GM12875 (cell line): Measurements from ENCODE around the gene BSCL2.
"Not testable (repeated sequence)": the region's sequence is repeated elsewhere in the genome, so short reads cannot be mapped to it uniquely, and the experiment has no call there.

ENCODE experiments used
- H3K4me3 ChIP-seq: one replicate; pipeline ENCODE4 v1.5.1; 2011; ENCODE audit warnings: low read depth, low read length, control low read depth
- TF ChIP-seq, protein P1 (sequence below): IDR thresholded peaks from 2 replicates; pipeline ENCODE4 v1.5.1; 2011; ENCODE audit warnings: low read depth, mild to moderate bottlenecking, control low read depth, inconsistent platforms, low read length, moderate library complexity, borderline replicate concordance; ENCODE audit not compliant: insufficient read depth

Gene BSCL2

DNA sequence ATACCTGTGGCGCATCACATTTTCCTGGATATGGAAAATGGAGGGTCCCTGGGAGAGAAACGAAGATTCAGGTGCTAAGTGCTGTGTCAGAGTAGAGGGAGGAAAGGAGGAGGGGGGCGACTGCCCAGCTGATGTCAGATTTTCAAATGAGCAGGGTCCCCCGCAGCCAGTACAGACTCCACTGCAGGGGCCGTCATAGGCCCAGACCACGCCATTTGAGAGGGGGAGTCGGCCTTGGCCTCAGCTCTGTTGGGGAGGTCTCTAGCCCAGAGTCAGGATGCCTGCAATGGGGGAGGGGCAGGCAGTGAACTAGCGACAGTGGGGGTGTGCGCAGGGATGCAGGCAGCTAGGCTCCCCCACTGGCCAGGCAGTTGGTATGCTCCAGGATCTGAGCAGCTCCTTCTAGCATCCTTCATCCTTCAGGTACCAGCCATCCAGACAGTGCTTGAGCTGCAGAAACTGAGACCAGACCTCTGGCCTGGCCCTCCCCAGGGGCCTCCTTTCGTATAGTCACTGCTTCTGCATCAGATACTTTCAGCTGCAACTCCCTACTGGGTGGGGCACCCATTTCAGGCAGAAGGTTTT, at the start of gene BSCL2, which contains the start of gene GNG3:
Gene BSCL2, minus strand, starts transcription at position 148 of the 585 bp plus-strand sequence. CDS start 229 bp downstream, outside the sequence.
Gene GNG3, plus strand, starts transcription at position 400 of the 585 bp plus-strand sequence. CDS start 620 bp downstream, outside the sequence.
- TF ChIP-seq, protein P1, sequence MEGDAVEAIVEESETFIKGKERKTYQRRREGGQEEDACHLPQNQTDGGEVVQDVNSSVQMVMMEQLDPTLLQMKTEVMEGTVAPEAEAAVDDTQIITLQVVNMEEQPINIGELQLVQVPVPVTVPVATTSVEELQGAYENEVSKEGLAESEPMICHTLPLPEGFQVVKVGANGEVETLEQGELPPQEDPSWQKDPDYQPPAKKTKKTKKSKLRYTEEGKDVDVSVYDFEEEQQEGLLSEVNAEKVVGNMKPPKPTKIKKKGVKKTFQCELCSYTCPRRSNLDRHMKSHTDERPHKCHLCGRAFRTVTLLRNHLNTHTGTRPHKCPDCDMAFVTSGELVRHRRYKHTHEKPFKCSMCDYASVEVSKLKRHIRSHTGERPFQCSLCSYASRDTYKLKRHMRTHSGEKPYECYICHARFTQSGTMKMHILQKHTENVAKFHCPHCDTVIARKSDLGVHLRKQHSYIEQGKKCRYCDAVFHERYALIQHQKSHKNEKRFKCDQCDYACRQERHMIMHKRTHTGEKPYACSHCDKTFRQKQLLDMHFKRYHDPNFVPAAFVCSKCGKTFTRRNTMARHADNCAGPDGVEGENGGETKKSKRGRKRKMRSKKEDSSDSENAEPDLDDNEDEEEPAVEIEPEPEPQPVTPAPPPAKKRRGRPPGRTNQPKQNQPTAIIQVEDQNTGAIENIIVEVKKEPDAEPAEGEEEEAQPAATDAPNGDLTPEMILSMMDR = no peak
- peak within 1 kb of the TSS; percentile 63 for H3K4me3 ChIP-seq

- H3K4me3 ChIP-seq = no peak overlapping the region
- TF ChIP-seq, protein P1 = no peak
These were observed 47.9 kb upstream of the BSCL2 start for GRCh38 chr11:62755086-62755615.

DNA sequence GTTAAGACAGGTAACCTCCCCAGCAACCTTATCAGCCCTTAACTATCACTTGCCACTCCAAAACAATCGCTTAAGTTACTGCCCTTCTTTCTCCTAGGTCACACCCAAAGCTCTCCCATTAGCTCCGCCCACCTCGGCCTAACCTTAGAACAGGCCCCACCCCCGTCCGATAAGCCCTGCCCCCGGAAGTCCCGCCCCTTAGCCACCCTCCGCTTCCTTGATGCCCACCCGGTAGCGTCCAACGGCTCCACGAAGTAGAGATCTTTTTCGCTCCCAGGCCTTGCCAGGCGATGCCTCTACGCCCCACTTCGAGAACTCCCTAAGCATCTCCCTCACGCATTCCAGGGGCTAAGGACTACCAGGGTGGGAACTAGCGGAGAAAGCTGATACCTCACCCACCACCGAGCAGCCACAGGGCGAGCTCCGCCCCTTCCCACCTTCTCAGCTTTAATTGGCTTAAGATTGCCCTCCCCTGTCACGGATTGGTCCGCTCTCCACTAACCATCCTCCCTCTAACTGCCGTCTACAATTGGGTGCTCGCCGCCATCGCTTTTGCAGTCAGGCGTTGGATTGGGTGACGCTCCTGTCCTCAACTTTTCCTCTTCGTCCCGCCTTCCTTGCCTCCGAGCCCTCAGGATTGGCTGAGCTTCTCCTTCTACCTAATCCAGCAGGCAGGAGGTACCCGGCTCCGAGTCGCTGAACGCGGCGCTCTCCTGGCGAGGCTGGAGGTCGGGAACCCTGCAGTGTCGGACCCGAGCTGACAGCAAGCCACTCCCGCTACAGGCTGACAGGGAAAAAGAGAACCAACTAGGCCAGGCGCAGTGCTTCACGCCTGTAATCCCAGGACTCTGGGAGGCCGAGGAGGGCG, 46.7 kb upstream of the BSCL2 start, which contains the start of gene ZBTB3:
Gene ZBTB3, minus strand, starts transcription at position 425 of the 868 bp plus-strand sequence. CDS start 496 bp downstream, outside the sequence.
- TF ChIP-seq, protein P1 = no peak
- H3K4me3 ChIP-seq = peak within 1 kb of the TSS; percentile 70

DNA sequence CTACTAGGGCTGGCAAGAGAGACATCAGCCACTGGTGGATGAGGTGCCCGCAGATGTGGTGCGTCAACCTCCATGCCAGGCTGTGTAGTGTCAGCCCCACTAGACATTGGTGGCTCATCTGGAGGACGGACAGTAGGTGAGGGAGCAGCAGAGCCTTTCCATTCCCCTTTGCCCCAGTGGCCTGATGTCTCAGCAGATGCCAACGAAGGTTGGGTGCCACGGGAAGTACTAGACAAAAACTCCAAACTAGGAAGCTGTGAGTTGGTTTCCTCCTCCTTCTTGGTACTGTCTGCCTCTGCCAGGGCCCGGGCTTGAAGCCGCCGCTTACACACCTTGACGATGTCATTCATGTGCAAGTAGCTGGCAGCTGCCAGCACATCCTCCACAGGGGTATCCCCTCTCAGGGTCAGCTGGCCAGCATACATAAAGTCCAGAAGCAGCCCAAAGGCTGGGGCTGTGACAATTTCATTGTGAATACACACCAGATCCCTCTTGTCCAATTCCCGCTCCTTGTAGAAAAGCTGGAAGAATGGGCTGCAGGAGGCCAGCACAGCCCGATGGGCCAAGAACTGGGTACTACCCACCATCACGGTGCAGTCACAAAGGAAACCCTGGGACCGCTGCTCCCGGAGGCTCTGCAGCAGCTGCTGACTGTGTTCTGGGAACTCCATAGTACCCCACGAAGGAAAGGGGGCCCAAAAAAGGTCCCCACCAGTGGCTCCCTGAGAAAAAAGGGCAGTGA, 45.9 kb upstream of the BSCL2 start:
- peak overlapping the region; percentile 70 for H3K4me3 ChIP-seq
- TF ChIP-seq, protein P1 = no peak

DNA sequence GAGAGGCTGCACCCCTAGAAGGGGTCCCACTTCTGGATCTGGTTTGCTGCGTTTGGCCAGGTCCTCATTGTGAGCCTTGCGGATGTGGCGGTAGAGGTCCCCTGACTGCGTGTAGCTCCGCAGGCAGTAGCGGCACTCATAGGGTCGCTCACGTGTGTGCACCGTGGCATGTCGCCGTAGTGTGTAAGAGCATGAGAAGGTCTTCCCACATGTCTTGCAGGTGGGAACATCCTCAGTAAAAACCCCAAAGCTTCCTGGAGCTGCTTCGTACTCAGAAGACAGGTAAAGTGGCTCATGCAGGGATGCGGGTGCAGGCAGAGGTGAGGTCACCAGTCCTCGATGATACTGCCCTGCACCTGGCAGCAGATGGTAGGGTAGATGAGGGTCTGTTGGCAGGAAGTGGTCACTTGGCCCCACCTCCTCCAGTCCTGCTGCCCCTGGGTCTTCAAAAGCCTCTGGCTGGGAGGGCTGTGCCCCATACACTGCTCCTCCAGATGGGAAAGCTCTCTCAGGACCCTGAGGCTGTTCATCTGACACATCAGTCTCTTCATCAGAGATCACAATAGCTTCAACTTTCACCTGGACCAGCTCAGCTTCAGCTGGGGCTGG, 45.1 kb upstream of the BSCL2 start:
- TF ChIP-seq, protein P1 = no peak

DNA sequence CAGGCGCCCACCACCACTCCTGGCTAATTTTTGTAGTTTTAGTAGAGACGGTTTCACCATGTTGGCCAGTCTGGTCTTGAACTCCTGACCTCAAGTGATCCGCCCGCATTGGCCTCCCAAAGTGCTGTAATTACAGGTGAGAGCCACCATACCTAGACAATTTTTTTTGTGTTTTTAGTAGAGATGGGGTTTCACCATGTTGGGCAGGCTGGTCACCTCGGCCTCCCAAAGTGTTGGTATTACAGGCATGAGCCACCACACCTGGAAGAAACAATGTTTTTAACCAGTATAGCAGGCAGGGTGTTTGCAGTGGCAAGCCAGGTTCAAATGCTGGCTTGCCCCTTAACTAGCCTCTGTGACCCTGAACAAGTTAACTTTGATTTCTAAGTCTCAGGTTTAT, 42.7 kb upstream of the BSCL2 start:
- H3K4me3 ChIP-seq = not testable (repeated sequence)

More for the DNA sequence above, 45.1 kb upstream of the BSCL2 start:
- H3K4me3 ChIP-seq = no peak overlapping the region
